ENCODE data around the gene DRG1. TPM values are rescaled to one million over a fixed set of nuclear protein-coding genes. Genes with fewer than 3 reads are reported as not detected.
A peak's percentile ranks its signal among the peaks of the same experiment; 100 is the strongest.

Gene DRG1
- total and polyA plus RNA-seq, 8 donors: 9.4 to 62.2 (median 45.1) TPM

DNA sequence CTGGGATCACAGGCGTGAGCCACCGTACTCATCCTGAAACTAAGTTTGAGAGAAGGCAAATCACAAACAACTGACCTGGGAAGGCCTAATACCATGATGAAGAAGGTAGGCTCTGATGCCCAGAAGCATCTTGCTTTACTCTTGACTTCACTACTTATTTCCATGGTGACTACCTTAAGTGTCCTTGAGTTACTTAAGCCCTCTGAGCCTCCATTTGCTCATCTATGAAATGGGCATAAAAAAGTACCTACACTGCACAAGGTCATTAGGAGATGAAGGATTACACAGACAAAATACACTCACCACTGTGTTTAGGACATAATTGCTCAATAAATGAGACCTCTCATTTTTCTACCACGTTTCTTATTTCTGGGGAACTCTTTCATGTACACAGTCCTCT lies 62.3 kb downstream of the DRG1 start:
- TF ChIP-seq POLR2AphosphoS5 (IDR thresholded peaks at IDR 0.05) (no peak), EP300 (IDR thresholded peaks at IDR 0.05) (no peak), POLR2A (IDR thresholded peaks at IDR 0.05) (no peak)
- TF ChIP-seq, protein P1, sequence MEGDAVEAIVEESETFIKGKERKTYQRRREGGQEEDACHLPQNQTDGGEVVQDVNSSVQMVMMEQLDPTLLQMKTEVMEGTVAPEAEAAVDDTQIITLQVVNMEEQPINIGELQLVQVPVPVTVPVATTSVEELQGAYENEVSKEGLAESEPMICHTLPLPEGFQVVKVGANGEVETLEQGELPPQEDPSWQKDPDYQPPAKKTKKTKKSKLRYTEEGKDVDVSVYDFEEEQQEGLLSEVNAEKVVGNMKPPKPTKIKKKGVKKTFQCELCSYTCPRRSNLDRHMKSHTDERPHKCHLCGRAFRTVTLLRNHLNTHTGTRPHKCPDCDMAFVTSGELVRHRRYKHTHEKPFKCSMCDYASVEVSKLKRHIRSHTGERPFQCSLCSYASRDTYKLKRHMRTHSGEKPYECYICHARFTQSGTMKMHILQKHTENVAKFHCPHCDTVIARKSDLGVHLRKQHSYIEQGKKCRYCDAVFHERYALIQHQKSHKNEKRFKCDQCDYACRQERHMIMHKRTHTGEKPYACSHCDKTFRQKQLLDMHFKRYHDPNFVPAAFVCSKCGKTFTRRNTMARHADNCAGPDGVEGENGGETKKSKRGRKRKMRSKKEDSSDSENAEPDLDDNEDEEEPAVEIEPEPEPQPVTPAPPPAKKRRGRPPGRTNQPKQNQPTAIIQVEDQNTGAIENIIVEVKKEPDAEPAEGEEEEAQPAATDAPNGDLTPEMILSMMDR (IDR thresholded peaks at IDR 0.05): no peak
- intact Hi-C loops (cut with DNase I; ENCODE audit: low total_unique reads): no loop called here
- DNase-seq: no peak
- H3K4me1 ChIP-seq: no peaks in the 10 kb centered on the region
- WGBS, 5 donors: 93 to 97% (median 95%) methylated on average over 3 of the region's 3 CpGs
- H3K9me3 ChIP-seq: no peaks in the 10 kb centered on the region
- H3K27me3 ChIP-seq: no peaks in the 10 kb centered on the region
- peaks cover 60 to 96% (median 94%) of the 10 kb centered on the region in 4 donors for H3K36me3 ChIP-seq
- H3K4me3 ChIP-seq: no peak overlapping the region
- no peak overlapping the region for H3K27ac ChIP-seq

DNA sequence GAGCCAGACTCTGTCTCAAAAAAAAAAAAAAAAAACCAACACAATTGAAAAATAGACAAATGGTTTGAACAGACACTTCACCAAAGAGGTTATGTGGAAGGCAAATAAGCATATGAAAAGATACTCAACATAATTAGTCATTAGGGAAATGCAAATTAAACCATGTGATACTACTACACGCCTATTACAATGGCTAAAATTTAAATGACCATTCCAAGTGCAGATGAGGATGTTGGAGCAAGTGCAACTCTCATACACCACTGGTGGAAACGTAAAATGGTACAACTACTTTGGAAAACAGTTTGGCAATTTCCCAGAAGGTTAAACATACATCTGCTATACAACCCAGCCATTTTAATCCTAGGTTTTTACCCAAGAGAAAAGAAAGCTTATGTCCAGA lies 65.9 kb downstream of the DRG1 start:
- Histone ChIP-seq H3K4me1 (no peaks in the 10 kb centered on the region), H3K27ac (no peak overlapping the region), H3K9me3 (no peaks in the 10 kb centered on the region), H3K27me3 (no peaks in the 10 kb centered on the region), H3K4me3 (no peak overlapping the region), H3K36me3 (peaks cover 50 to 97% (median 94%) of the 10 kb centered on the region in 4 donors)
- no peak for DNase-seq
- intact Hi-C loops (cut with DNase I; ENCODE audit: low total_unique reads): no loop called here
- WGBS, 5 donors: 92 to 98% (median 95%) methylated on average over 2 of the region's 2 CpGs
- TF ChIP-seq POLR2AphosphoS5 (IDR thresholded peaks at IDR 0.05) (no peak), POLR2A (IDR thresholded peaks at IDR 0.05) (no peak)

DNA sequence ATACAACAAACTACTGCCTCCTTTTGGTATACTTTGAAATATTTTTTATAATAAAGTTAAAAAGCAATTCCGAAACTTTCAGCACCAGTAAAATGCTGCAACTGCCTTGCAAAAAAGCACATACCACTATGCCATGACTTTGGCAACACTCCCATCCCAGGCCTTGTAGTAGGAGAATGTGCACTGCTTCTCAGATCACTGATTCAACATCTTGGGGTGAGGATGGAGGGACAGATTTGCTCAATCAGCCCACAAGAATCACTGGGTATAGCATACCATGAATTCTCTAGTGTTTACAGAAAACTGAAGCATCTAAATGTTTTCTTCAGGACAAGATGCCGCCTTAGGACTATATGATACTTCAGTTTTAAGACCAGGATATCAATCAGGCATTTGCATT lies 75.3 kb downstream of the DRG1 start:
- peaks cover 14 to 54% (median 49%) of the 10 kb centered on the region in 4 donors for H3K36me3 ChIP-seq
- no peak overlapping the region for H3K27ac ChIP-seq
- 93 to 99% (median 97%) methylated on average over 2 of the region's 2 CpGs for WGBS, 5 donors
- no peaks in the 10 kb centered on the region for H3K27me3 ChIP-seq
- intact Hi-C loops (cut with DNase I; ENCODE audit: low total_unique reads): no loop called here
- H3K9me3 ChIP-seq: no peaks in the 10 kb centered on the region
- DNase-seq: no peak
- TF ChIP-seq EP300 (IDR thresholded peaks at IDR 0.05) (no peak), POLR2A (IDR thresholded peaks at IDR 0.05) (no peak), POLR2AphosphoS5 (IDR thresholded peaks at IDR 0.05) (no peak)
- TF ChIP-seq, protein P1 (IDR thresholded peaks at IDR 0.05): no peak
- peaks cover 0 to 33% (median 18%) of the 10 kb centered on the region in 4 donors for H3K4me1 ChIP-seq
- no peak overlapping the region for H3K4me3 ChIP-seq

DNA sequence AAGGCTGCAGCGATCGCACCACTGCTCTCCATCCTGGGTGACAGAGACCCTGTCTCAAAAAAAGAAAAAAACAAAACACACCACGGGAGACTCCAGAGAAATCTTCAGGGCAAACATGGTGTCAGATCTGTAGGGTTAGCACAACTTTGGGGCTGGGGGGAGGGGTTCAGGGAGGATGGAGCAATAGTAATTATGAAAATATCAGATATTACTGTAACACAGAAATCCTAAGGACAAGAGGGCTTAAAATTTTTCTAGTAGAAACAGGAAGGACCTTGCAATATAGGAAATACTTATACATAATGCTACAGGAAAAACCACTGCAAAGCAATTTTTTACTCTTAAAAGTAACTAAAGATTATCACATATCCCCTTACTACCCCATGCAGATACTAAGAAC lies 76.4 kb downstream of the DRG1 start:
- TF ChIP-seq, protein P1 (IDR thresholded peaks at IDR 0.05): no peak
- TF ChIP-seq EP300 (IDR thresholded peaks at IDR 0.05) (no peak), POLR2A (IDR thresholded peaks at IDR 0.05) (no peak), POLR2AphosphoS5 (IDR thresholded peaks at IDR 0.05) (no peak)
- no peak for DNase-seq
- Histone ChIP-seq H3K27me3 (no peaks in the 10 kb centered on the region), H3K36me3 (peaks cover 14 to 54% (median 49%) of the 10 kb centered on the region in 4 donors), H3K4me3 (no peak overlapping the region), H3K9me3 (no peaks in the 10 kb centered on the region), H3K4me1 (peaks cover 0 to 33% (median 18%) of the 10 kb centered on the region in 4 donors), H3K27ac (no peak overlapping the region)
- intact Hi-C loops (cut with DNase I; ENCODE audit: low total_unique reads): no loop called here
- 86 to 92% (median 91%) methylated on average over 3 of the region's 3 CpGs for WGBS, 5 donors

DNA sequence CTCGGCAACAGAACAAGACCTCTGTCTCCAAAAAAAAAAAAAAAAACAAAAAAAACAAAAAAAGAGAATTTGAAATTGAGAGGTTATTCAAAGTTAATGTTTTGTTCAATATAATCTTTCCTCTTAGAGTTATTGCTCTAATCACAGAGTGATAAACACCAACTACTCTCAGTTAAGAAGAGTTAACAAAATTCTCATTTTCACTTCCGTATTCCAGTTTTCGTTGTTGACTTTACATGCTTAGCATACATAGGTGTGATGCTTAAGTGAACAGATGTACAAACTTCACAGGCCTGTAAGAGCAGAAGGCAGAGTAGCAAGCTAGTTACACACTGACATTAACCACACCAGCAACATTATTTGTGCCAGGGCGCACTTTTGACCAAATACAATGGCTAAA lies 77.9 kb downstream of the DRG1 start:
- Histone ChIP-seq H3K27me3 (no peaks in the 10 kb centered on the region), H3K4me3 (no peak overlapping the region), H3K9me3 (no peaks in the 10 kb centered on the region), H3K36me3 (peaks cover 18 to 59% (median 53%) of the 10 kb centered on the region in 4 donors), H3K4me1 (peaks cover 0 to 33% (median 18%) of the 10 kb centered on the region in 4 donors), H3K27ac (peak overlapping the region in 4 of 5 donors; percentile 3 to 56 (median 22))
- TF ChIP-seq POLR2A (IDR thresholded peaks at IDR 0.05) (no peak), POLR2AphosphoS5 (IDR thresholded peaks at IDR 0.05) (peak in 1 of 3 donors; percentile 31), EP300 (IDR thresholded peaks at IDR 0.05) (no peak)
- DNase-seq: peak in 1 of 2 donors; percentile 54
- 32 to 60% (median 54%) methylated on average over 4 of the region's 4 CpGs for WGBS, 5 donors
- intact Hi-C loops (cut with DNase I; ENCODE audit: low total_unique reads): no loop called here
